HG03378 (cell line): ENCODE measurements around the gene PCDH1.

Experiments used
- ATAC-seq: cut with Tn5 transposase; IDR thresholded peaks from one replicate; pipeline ENCODE4 v1.9.1; 2021; ENCODE audit warnings: mild to moderate bottlenecking, moderate library complexity; ENCODE audit not compliant: unreplicated experiment

Gene PCDH1

GRCh38 chr5:141857226-141857625 lies 21.0 kb downstream of the PCDH1 start:
- ATAC-seq: no peak

- ATAC-seq: no peak
These were observed 22.0 kb downstream of the PCDH1 start for GRCh38 chr5:141856037-141856790.

DNA sequence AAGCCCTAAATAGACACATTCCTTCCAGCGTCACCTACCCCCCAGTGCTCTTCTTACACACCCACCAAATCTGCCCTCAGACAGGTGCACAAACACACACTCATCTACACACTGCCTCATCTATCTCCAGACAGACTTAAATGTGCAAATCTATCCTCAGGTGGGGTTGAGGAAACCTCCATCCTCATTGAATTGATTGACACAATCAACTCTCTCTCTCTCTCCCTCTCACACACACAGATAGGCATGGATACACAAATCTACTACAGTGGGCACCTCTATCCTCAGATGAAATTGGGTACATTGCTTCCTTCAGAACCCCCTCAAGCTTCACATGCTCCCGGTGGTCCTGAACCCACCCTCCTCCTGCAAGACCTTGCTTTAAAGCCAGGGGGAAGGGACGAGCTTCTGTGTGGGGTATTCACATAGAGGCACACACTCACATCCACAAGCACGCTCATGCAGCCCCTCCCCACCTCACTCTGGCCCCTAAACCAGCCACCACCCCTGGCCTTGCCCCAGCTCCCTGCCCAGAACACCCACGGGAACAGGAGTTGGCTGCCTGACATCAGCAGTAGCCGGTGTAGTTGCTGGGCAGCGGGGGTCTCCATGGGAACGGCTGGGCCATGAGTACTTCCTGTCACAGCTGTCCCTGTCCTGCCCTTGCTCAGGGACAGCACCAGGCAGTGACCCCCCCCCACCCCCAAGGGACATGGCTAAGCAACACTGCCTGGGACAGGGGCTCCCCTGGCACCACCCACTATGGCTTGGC lies 22.8 kb downstream of the PCDH1 start:
- ATAC-seq: no peak

GRCh38 chr5:141853895-141854626 lies 24.1 kb downstream of the PCDH1 start:
- ATAC-seq: no peak

DNA sequence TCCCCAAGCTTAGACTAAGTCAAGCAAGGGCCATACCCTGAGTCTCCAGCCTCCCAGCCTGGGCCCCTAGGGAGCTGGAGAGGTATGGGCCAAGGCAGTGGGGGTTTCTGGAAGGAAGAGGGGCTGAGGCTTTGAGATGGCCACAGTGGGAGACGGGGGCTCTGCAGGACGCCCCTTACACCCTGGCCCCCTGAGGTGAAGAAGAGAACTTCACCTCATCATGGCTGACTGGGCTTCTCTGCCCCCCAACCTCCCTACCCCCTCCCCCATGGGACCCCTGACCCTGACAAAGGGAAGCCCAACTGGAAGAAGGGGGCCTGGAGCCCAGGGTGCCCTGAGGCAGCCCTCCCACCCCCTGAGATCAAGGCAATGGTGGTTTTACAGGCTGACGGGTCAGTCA lies 25.8 kb downstream of the PCDH1 start:
- ATAC-seq: no peak

DNA sequence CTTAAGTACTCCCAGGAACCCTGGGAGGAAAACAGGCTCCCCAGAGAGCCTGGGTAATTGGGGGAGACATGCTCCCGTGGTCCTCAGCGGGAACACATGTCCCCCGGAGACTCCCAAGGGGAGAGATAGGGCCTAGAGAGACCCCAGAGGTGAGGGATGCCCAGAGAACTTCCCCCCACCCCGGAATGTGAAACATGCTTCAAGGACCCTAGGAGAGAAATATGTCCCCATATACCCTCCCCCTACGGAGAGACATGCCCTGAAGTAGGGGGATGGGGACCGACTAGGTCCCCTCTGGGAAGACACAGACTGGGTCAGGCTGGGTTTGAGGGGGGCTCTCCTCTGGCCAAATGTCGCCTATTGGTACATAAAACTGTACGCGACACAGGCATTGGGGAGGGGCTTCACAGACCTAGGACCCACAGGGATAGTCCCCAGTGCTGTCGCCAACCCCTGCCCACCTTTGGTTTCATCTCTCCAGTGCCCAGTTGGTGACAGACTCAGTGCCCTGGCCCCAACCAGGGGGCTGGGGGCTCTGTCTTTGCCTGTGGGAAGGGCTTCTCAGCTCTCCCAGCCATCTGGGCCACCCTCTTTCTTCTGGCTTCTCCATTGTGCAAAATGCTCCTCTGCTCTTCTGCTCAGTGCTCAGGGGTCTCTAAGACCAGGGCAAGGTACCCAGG lies 26.9 kb downstream of the PCDH1 start:
- ATAC-seq: no peak

DNA sequence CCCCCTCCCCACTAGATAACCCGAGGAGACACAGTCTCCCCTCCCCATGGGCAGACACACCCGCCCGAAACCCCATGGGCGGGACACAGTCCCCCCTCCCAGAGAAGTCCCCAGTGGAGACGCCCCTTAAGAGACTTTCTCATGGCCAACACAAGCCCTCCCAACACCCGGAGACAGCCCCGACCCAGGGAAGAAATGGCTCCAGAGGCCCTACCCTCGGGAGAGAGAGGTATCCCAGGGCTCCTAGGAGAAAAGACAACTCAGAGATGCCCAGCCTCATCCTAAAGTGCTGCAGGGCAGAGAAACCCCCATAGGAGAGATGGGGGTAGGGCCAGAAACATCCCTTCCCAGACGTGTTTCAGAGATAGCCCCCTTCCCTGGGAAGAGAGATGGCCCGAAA lies 27.4 kb downstream of the PCDH1 start:
- ATAC-seq: no peak

DNA sequence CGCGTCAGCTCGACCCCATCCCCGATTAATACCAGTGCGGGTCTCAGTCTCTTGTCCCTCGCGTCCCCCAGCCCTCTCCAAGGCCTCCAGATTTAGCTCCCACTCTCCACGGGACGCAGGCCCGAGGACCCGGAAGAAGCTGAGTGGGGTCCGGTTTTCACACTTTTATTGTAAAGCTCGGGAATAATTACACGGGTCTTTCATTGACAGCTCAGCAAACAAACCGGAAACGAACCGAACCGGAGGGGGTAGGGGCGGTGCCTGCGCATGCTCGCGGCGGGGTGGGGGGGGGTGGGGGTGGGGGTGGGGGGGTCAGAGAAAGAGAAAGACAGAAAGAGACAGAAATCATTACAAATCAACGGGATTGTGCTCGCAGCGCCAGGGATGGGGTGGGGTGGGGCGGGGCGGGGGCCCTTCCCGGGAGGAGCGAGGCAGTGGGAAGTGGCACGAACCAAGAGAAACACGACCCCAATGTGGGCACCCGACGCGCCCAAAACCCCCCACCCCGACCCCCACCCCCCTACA lies 27.9 kb downstream of the PCDH1 start:
- ATAC-seq: no peak

- no peak for ATAC-seq
These were observed 28.6 kb downstream of the PCDH1 start for GRCh38 chr5:141849415-141850243.

DNA sequence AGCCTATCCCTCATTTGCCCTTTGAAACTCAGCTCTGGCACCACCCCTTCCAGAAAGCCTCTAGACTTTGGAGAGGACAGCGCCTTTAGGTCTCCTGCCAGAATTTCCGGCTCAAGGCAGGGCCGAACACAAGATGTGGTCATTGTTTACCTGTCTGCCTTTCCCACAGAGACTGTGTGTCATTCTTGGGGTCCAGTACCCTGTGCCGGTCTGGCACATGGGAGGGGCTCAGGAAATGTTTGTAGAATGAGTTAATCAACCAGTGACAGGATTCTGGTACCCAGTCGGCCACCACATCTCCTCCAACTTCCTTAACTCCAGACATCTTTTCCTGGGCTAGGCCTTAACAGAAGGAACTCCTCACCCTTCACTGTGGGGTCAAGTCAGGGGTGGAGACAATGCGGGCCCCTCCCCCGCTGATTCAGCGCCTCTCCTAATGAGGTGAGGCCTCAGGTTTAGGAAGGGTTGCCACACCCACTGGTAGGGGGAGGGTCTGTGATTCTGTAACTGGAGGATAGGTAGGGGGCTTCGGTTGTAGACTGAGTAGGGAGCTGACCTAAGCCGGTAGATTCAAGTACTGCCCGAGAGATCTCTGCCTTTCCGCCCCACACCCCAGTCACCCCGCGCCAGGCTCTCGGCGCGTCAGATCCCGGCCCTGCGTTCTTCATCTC lies 29.3 kb downstream of the PCDH1 start:
- no peak for ATAC-seq

GRCh38 chr5:141846031-141846430 lies 32.2 kb downstream of the PCDH1 start:
- no peak for ATAC-seq

GRCh38 chr5:141845371-141845851 lies 32.8 kb downstream of the PCDH1 start:
- ATAC-seq: no peak

DNA sequence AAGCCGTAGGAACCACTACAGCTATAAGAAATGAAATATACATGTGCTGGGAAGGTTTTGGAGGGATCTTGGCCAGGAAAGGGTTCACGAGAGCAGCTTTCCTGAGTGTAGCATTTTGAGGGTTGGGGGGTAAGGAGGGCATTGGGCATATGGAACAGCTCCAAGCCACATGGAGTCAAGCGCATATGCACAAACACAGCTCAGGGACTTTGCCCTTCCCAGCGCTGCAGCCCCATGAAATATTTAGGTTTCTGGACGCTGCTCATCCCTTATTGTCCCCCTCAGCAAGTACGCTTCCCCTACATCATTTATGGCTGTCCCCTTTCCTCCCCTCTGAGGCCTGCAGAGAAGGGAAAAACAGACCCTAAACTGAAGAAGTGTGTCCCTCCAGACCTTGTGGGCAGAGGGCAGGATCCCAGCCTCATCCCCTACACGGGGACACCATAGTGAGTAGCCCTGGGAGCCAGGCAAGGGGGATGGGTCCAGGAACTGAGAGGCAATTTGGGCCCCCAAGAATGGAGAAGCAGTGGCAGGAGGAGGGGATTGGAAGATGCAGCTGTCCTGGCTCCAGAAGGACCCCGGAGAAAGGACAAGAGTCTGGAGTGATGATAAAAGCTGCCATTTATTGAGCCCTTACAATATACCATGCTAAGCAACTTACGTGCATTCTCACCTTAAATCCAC lies 33.7 kb downstream of the PCDH1 start:
- no peak for ATAC-seq

GRCh38 chr5:141843156-141843927 lies 34.9 kb downstream of the PCDH1 start:
- ATAC-seq: no peak

GRCh38 chr5:141841378-141842180 lies 36.6 kb downstream of the PCDH1 start:
- no peak for ATAC-seq

GRCh38 chr5:141840826-141841360 lies 37.3 kb downstream of the PCDH1 start:
- ATAC-seq: no peak

DNA sequence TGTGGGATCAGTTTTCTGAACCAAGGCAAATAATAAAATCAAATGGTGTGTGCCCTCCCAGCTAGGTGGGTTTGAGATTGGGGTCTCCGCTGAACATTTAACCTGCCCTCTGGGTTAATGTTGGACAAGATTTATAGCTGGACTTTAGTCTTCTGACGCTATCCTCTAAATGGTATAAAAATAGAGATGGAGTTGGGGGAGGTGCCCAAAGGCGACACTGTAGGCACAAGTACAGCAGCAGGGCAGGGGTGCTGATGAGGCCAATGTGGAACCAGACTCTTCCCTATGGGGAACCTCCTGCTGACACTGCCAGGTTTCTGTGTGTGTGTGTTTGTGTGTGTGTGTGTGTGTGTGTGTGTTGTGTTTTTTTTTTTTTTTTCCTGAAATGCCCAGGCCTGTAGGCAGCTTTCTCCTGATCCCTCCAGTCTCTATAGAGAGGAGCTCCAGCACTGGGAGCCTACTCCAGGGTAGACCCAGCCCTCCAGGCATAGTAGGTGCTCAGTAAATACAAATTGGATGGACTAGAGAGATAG lies 37.9 kb downstream of the PCDH1 start:
- no peak for ATAC-seq
